GM23338 (cell line): Measurements from ENCODE around the gene MYCBP2. TPM values are rescaled to one million over a fixed set of nuclear protein-coding genes. Genes with fewer than 3 reads are reported as not detected.
"Not testable (repeated sequence)": the region's sequence is repeated elsewhere in the genome, so short reads cannot be mapped to it uniquely, and the experiment has no call there.

Experiments used
- ATAC-seq: fragments of 200-7000 bp; cut with Tn5 transposase; 3 replicates; pipeline ENCODE4 v1.9.1; 2020
- DNase-seq: peaks from one replicate; pipeline ENCODE4 v3.0.0-alpha.2; 2015; ENCODE audit warnings: low spot score
- H2AFZ ChIP-seq: fragments of 200-600 bp; sonication (generic); 2 replicates; pipeline ENCODE4 v1.8.0; 2016; ENCODE audit warnings: antibody characterized with exemption, mild to moderate bottlenecking, moderate library complexity
- H3F3A ChIP-seq: fragments of 200-600 bp; sonication (generic); replicated peaks from 2 replicates; pipeline ENCODE4 v1.8.0; 2017; ENCODE audit warnings: antibody characterized with exemption, mixed run types, low read depth
- H3K27ac ChIP-seq: fragments of 200-600 bp; sonication (generic); 2 replicates; pipeline ENCODE4 v1.6.1; 2016; ENCODE audit warnings: low read depth
- H3K27me3 ChIP-seq: fragments of 200-600 bp; sonication (generic); 2 replicates; pipeline ENCODE4 v1.8.0; 2016; ENCODE audit warnings: mild to moderate bottlenecking, mixed run types, moderate library complexity; ENCODE audit not compliant: insufficient read depth
- H3K36me3 ChIP-seq: fragments of 200-600 bp; sonication (generic); 2 replicates; pipeline ENCODE4 v1.8.0; 2016; ENCODE audit warnings: mild to moderate bottlenecking; ENCODE audit not compliant: insufficient read depth
- H3K4me1 ChIP-seq: fragments of 200-600 bp; sonication (generic); 2 replicates; pipeline ENCODE4 v1.8.0; 2016; ENCODE audit warnings: mild to moderate bottlenecking, moderate library complexity; ENCODE audit not compliant: insufficient read depth
- H3K4me2 ChIP-seq: fragments of 200-600 bp; sonication (generic); 2 replicates; pipeline ENCODE4 v1.7.1; 2017; ENCODE audit warnings: mixed run types
- H3K4me3 ChIP-seq: fragments of 200-600 bp; sonication (generic); 2 replicates; pipeline ENCODE4 v1.6.1; 2016; ENCODE audit warnings: mixed run types
- H3K79me2 ChIP-seq: fragments of 200-600 bp; sonication (generic); replicated peaks from 2 replicates; pipeline ENCODE4 v1.8.0; 2017; ENCODE audit warnings: mild to moderate bottlenecking; ENCODE audit not compliant: insufficient read depth
- H3K9me2 ChIP-seq: fragments of 200-600 bp; sonication (generic); 2 replicates; pipeline ENCODE4 v1.8.0; 2017; ENCODE audit not compliant: insufficient read depth
- H4K20me1 ChIP-seq: fragments of 200-600 bp; sonication (generic); replicated peaks from 2 replicates; pipeline ENCODE4 v1.8.0; 2017; ENCODE audit warnings: mild to moderate bottlenecking; ENCODE audit not compliant: insufficient read depth
- H3K27ac Mint-ChIP-seq: 2 replicates; pipeline ENCODE4 v1.8.0; 2020; ENCODE audit warnings: inconsistent platforms, mild to moderate bottlenecking, moderate library complexity, mixed read lengths
- H3K27me3 Mint-ChIP-seq: 3 replicates; pipeline ENCODE4 v1.8.0; 2022; ENCODE audit warnings: low read depth, mild to moderate bottlenecking, moderate library complexity, mixed read lengths, inconsistent platforms; ENCODE audit not compliant: insufficient read depth, poor library complexity
- H3K36me3 Mint-ChIP-seq: 3 replicates; pipeline ENCODE4 v1.8.0; 2021; ENCODE audit warnings: low read depth, mild to moderate bottlenecking, inconsistent platforms, moderate library complexity, mixed read lengths
- H3K4me1 Mint-ChIP-seq: 3 replicates; pipeline ENCODE4 v1.8.0; 2020; ENCODE audit warnings: mild to moderate bottlenecking, inconsistent platforms, mixed read lengths
- H3K4me3 Mint-ChIP-seq: 3 replicates; pipeline ENCODE4 v1.8.0; 2021; ENCODE audit warnings: moderate library complexity, mild to moderate bottlenecking, inconsistent platforms, mixed read lengths
- H3K9me3 Mint-ChIP-seq: 3 replicates; pipeline ENCODE4 v1.8.0; 2020; ENCODE audit warnings: moderate library complexity, mild to moderate bottlenecking, inconsistent platforms, mixed read lengths
- CREB1 ChIP-seq: fragments of 250-450 bp; sonication (Bioruptor Pico); IDR thresholded peaks from 2 replicates; pipeline ENCODE4 v1.5.0; 2020; ENCODE audit warnings: low read depth, mild to moderate bottlenecking, moderate library complexity
- CTCF ChIP-seq, 2 experiments: fragments of 200-600 bp in 1 of 2; sonication (generic) in 1 of 2; conservative IDR thresholded peaks; 2 replicates each; pipeline versions ENCODE4 v1.5.1 to v1.6.1; 2016 to 2017; ENCODE audit warnings: antibody characterized with exemption in 2 of 2, low read depth in 2 of 2, mild to moderate bottlenecking in 2 of 2, moderate library complexity in 1 of 2
- ETS1 ChIP-seq: IDR thresholded peaks from 2 replicates; pipeline ENCODE4 v1.6.1; 2016; ENCODE audit warnings: antibody characterized with exemption
- EZH2 ChIP-seq: fragments of 200-600 bp; sonication (generic); IDR thresholded peaks from one replicate; pipeline ENCODE4 v1.8.0; 2017; ENCODE audit warnings: antibody characterized with exemption, mild to moderate bottlenecking, low read depth; ENCODE audit not compliant: unreplicated experiment
- EZH2phosphoT487 ChIP-seq: fragments of 200-600 bp; sonication (generic); IDR thresholded peaks from one replicate; pipeline ENCODE4 v1.8.1; 2018; ENCODE audit warnings: antibody characterized with exemption; ENCODE audit not compliant: unreplicated experiment
- JUNB ChIP-seq: IDR thresholded peaks from one replicate; pipeline ENCODE4 v1.6.1; 2016; ENCODE audit warnings: antibody characterized with exemption; ENCODE audit not compliant: unreplicated experiment
- NANOG ChIP-seq: IDR thresholded peaks from 2 replicates; pipeline ENCODE4 v1.6.1; 2016; ENCODE audit warnings: antibody characterized with exemption, borderline replicate concordance
- POLR2AphosphoS5 ChIP-seq: IDR thresholded peaks from 2 replicates; pipeline ENCODE4 v1.6.1; 2016; ENCODE audit warnings: antibody characterized with exemption, low read depth
- REST ChIP-seq: IDR thresholded peaks from one replicate; pipeline ENCODE4 v1.6.1; 2018; ENCODE audit warnings: antibody characterized with exemption; ENCODE audit not compliant: unreplicated experiment
- STAT1 ChIP-seq: IDR thresholded peaks from one replicate; pipeline ENCODE4 v1.6.1; 2016; ENCODE audit warnings: antibody characterized with exemption; ENCODE audit not compliant: unreplicated experiment
- ZNF114 ChIP-seq: fragments of 250-450 bp; sonication (Bioruptor Pico); IDR thresholded peaks from 2 replicates; pipeline ENCODE4 v1.5.0; 2020; ENCODE audit warnings: mild to moderate bottlenecking, moderate library complexity
- ZNF331 ChIP-seq: fragments of 250-450 bp; sonication (Bioruptor Pico); IDR thresholded peaks from 2 replicates; pipeline ENCODE4 v1.5.0; 2020; ENCODE audit warnings: low read depth, mild to moderate bottlenecking, moderate library complexity
- polyA plus RNA-seq: library from polyadenylated mRNA; unstranded; fragments of >200 nt; fragmentation: Nextera tagmentation; extraction: Ambion mirVana; gene quantifications from 2 replicates; pipeline ENCODE4 v1.2.1, GENCODE V29; 2016
- total RNA-seq: library from RNA; depleted of rRNA; stranded (reverse); fragments of >200 nt; shearing (Covaris generic); gene quantifications from 2 replicates; pipeline ENCODE4 v1.2.3, GENCODE V29; 2014

The MYCBP2 gene
- total and polyA plus RNA-seq, 2 experiments from 2014 or later, result 54.6 to 77.2 TPM

GRCh38 chr13:77198995-77199394 is 127.9 kb downstream of the MYCBP2 start:
- not testable (repeated sequence) for H3F3A ChIP-seq, H4K20me1 ChIP-seq, DNase-seq, H3K4me2 ChIP-seq, H3K27me3 Mint-ChIP-seq, H3K79me2 ChIP-seq, H3K36me3 ChIP-seq, ATAC-seq, H3K27ac ChIP-seq, H2AFZ ChIP-seq, H3K4me1 ChIP-seq, H3K4me3 Mint-ChIP-seq, H3K27me3 ChIP-seq, H3K4me3 ChIP-seq, H3K9me2 ChIP-seq, H3K4me1 Mint-ChIP-seq, H3K27ac Mint-ChIP-seq
- Mint-ChIP-seq H3K9me3 (peaks cover 19% of the 10 kb centered on the region; the same call in 2 of the 3 replicates), H3K36me3 (peaks cover 24% of the 10 kb centered on the region)

- Histone ChIP-seq H3K4me3 (no peak overlapping the region), H3F3A (no peaks in the 10 kb centered on the region), H3K4me2 (no peak overlapping the region), H2AFZ (no peak overlapping the region), H3K4me1 (no peaks in the 10 kb centered on the region), H3K27me3 (no peaks in the 10 kb centered on the region), H3K79me2 (no peaks in the 10 kb centered on the region), H3K9me2 (peaks cover 6% of the 10 kb centered on the region; the same call in 1 of the 2 replicates), H3K27ac (no peak overlapping the region), H3K36me3 (peaks cover 7% of the 10 kb centered on the region; the same call in 1 of the 2 replicates), H4K20me1 (no peaks in the 10 kb centered on the region)
- no peak for ATAC-seq
- peaks cover 14% of the 10 kb centered on the region; the same call in 2 of the 3 replicates for H3K9me3 Mint-ChIP-seq
- no peaks in the 10 kb centered on the region for H3K4me1 Mint-ChIP-seq
- peaks cover 15% of the 10 kb centered on the region for H3K36me3 Mint-ChIP-seq
- no peak for DNase-seq
- no peaks in the 10 kb centered on the region for H3K27me3 Mint-ChIP-seq
- H3K27ac Mint-ChIP-seq, result no peak overlapping the region
- H3K4me3 Mint-ChIP-seq, result no peak overlapping the region
- TF ChIP-seq REST (no peak), JUNB (no peak), EZH2phosphoT487 (no peak), CTCF (conservative IDR thresholded peaks at IDR 0.05; ENCODE audit: low read depth in 2 of 2) (no peak), STAT1 (no peak), EZH2 (no peak), ZNF114 (CRISPR knock-in tag) (no peak), CREB1 (CRISPR knock-in tag) (no peak), ZNF331 (CRISPR knock-in tag) (no peak), POLR2AphosphoS5 (no peak), ETS1 (no peak), NANOG (no peak)
These were observed 130.8 kb downstream of the MYCBP2 start for GRCh38 chr13:77196052-77196618.
